Hepatocyte (in vitro differentiated cells): ENCODE data around the gene TMED6. TPM values are rescaled to one million over a fixed set of nuclear protein-coding genes. Genes with fewer than 3 reads are reported as not detected.

ENCODE experiments used
- DNase-seq: peaks from one replicate; pipeline ENCODE4 v3.0.0-alpha.2; 2016; ENCODE audit warnings: low spot score
- H2AFZ ChIP-seq: fragments of 200-600 bp; sonication (generic); 2 replicates; pipeline ENCODE4 v1.6.0; 2016; ENCODE audit warnings: antibody characterized with exemption, mild to moderate bottlenecking
- H3K27ac ChIP-seq: fragments of 200-600 bp; sonication (generic); 2 replicates; pipeline ENCODE4 v1.5.1; 2016; ENCODE audit warnings: mild to moderate bottlenecking
- H3K27me3 ChIP-seq: fragments of 200-600 bp; sonication (generic); 2 replicates; pipeline ENCODE4 v1.6.1; 2016
- H3K36me3 ChIP-seq: fragments of 200-600 bp; sonication (generic); replicated peaks from 2 replicates; pipeline ENCODE4 v1.5.1; 2016; ENCODE audit warnings: low read depth; ENCODE audit not compliant: insufficient read depth
- H3K4me1 ChIP-seq: fragments of 200-600 bp; sonication (generic); 2 replicates; pipeline ENCODE4 v1.5.1; 2016; ENCODE audit warnings: mild to moderate bottlenecking, moderate library complexity; ENCODE audit not compliant: insufficient read depth
- H3K4me2 ChIP-seq: fragments of 200-600 bp; sonication (generic); 2 replicates; pipeline ENCODE4 v1.6.0; 2016
- H3K4me3 ChIP-seq: fragments of 200-600 bp; sonication (generic); 2 replicates; pipeline ENCODE4 v1.5.1; 2016; ENCODE audit warnings: mild to moderate bottlenecking
- H3K79me2 ChIP-seq: fragments of 200-600 bp; sonication (generic); 2 replicates; pipeline ENCODE4 v1.6.0; 2017; ENCODE audit warnings: mild to moderate bottlenecking
- H3K9me2 ChIP-seq: fragments of 200-600 bp; sonication (generic); replicated peaks from 2 replicates; pipeline ENCODE4 v1.6.0; 2017; ENCODE audit warnings: mild to moderate bottlenecking; ENCODE audit not compliant: insufficient read depth
- H3K9me3 ChIP-seq: fragments of 200-600 bp; sonication (generic); 2 replicates; pipeline ENCODE4 v1.5.1; 2016; ENCODE audit warnings: low read depth, mild to moderate bottlenecking
- H4K20me1 ChIP-seq: fragments of 200-600 bp; sonication (generic); 2 replicates; pipeline ENCODE4 v1.6.0; 2016; ENCODE audit warnings: mild to moderate bottlenecking; ENCODE audit not compliant: insufficient read depth, poor library complexity, severe bottlenecking
- CTCF ChIP-seq: fragments of 200-600 bp; sonication (generic); IDR thresholded peaks from 2 replicates; pipeline ENCODE4 v1.5.1; 2016; ENCODE audit warnings: antibody characterized with exemption, mild to moderate bottlenecking; ENCODE audit not compliant: poor library complexity
- EZH2 ChIP-seq: fragments of 200-600 bp; sonication (generic); IDR thresholded peaks from 2 replicates; pipeline ENCODE4 v1.6.1; 2016; ENCODE audit warnings: antibody characterized with exemption, mild to moderate bottlenecking, borderline replicate concordance
- EZH2phosphoT487 ChIP-seq: fragments of 200-600 bp; sonication (generic); IDR thresholded peaks from one replicate; pipeline ENCODE4 v1.6.1; 2018; ENCODE audit warnings: antibody characterized with exemption, mild to moderate bottlenecking, low read depth, moderate library complexity; ENCODE audit not compliant: unreplicated experiment, severe bottlenecking
- WGBS: methylation state at CpG from one replicate; pipeline ENCODE4 v1.1.6; 2016; ENCODE audit warnings: low lambda C conversion rate; ENCODE audit errors: missing lambda C conversion rate; 5-methylcytosine and 5-hydroxymethylcytosine counted together
- polyA plus RNA-seq: library from polyadenylated mRNA; unstranded; fragments of >200 nt; fragmentation: Nextera tagmentation; extraction: Ambion mirVana; gene quantifications from 2 replicates; pipeline ENCODE4 v1.2.1, GENCODE V29; 2016
- total RNA-seq: library from RNA; depleted of rRNA; stranded (reverse); fragments of >200 nt; gene quantifications from 2 replicates; pipeline ENCODE4 v1.2.3, GENCODE V29; 2014

TMED6 gene
- total and polyA plus RNA-seq, 2 experiments from 2014 or later = 1.9 to 4.3 TPM

DNA sequence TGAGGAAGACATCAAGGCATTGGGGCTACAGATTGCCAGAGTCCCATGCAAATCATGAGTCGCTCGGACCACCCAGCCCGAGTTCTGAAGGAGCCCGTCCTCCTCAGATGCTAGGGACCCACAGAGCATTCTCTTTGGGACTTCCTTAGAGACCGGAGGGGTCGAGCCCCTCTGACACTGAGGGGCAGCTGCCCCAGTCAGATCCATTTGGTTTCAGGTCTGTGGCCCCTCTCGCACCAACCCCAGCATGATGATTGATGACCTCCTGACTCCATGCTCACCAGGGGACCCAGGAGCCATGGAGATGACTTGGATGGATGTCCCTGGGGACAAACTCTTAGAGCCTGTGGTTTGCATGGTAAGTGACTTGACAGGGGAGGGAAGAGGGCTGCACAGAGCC, 29.2 kb downstream of the TMED6 start:
- no peak overlapping the region for H3K4me3 ChIP-seq
- H3K36me3 ChIP-seq = no peaks in the 10 kb centered on the region
- 96% methylated on average over 7 of the region's 7 CpGs for WGBS
- no peaks in the 10 kb centered on the region for H3K27me3 ChIP-seq
- no peak for TF ChIP-seq CTCF
- TF ChIP-seq EZH2 = no peak
- no peak for TF ChIP-seq EZH2phosphoT487
- no peak for DNase-seq
- H3K27ac ChIP-seq = no peak overlapping the region
- no peak overlapping the region for H2AFZ ChIP-seq
- no peaks in the 10 kb centered on the region for H3K9me2 ChIP-seq
- no peaks in the 10 kb centered on the region for H4K20me1 ChIP-seq
- H3K4me1 ChIP-seq = peaks cover 14% of the 10 kb centered on the region
- H3K79me2 ChIP-seq = peaks cover 45% of the 10 kb centered on the region
- no peak overlapping the region for H3K4me2 ChIP-seq
- H3K9me3 ChIP-seq = no peaks in the 10 kb centered on the region

- Histone ChIP-seq H3K4me3 (no peak overlapping the region), H3K27me3 (no peaks in the 10 kb centered on the region), H3K79me2 (peaks cover 41% of the 10 kb centered on the region), H4K20me1 (no peaks in the 10 kb centered on the region), H3K4me2 (no peak overlapping the region), H2AFZ (no peak overlapping the region), H3K9me2 (no peaks in the 10 kb centered on the region), H3K27ac (no peak overlapping the region), H3K4me1 (peaks cover 5% of the 10 kb centered on the region), H3K9me3 (no peaks in the 10 kb centered on the region), H3K36me3 (no peaks in the 10 kb centered on the region)
- TF ChIP-seq CTCF = no peak
- no peak for TF ChIP-seq EZH2
- TF ChIP-seq EZH2phosphoT487 = no peak
- 98% methylated on average over 22 of the region's 22 CpGs for WGBS
- no peak for DNase-seq
These were observed 30.5 kb downstream of the TMED6 start for GRCh38 chr16:69321080-69321479.

- no peak overlapping the region for H3K4me2 ChIP-seq
- peaks cover 1% of the 10 kb centered on the region for H3K4me1 ChIP-seq
- H3K36me3 ChIP-seq = no peaks in the 10 kb centered on the region
- H3K27me3 ChIP-seq = no peaks in the 10 kb centered on the region
- H2AFZ ChIP-seq = no peak overlapping the region
- H4K20me1 ChIP-seq = no peaks in the 10 kb centered on the region
- TF ChIP-seq EZH2 = no peak
- TF ChIP-seq CTCF = no peak
- no peak for TF ChIP-seq EZH2phosphoT487
- no peaks in the 10 kb centered on the region for H3K9me2 ChIP-seq
- no peak overlapping the region for H3K27ac ChIP-seq
- no peaks in the 10 kb centered on the region for H3K9me3 ChIP-seq
- no peak for DNase-seq
- 93% methylated on average over 13 of the region's 13 CpGs for WGBS
- H3K4me3 ChIP-seq = no peak overlapping the region
- peaks cover 38% of the 10 kb centered on the region for H3K79me2 ChIP-seq
These were observed 30.9 kb downstream of the TMED6 start for GRCh38 chr16:69320740-69321073.
